Adrenal gland (tissue), 5 donors: ENCODE results near the gene SDCCAG8.

Source experiments
- CTCF ChIP-seq, 6 experiments: fragments of 450-650 bp in 4 of 6; fragments of 200-600 bp in 2 of 6; sonication (generic) in 1 of 6; IDR thresholded peaks; 1 replicate in 5 of 6; 2 replicates in 1 of 6; pipeline versions ENCODE4 v1.5.1 to v1.8.0; 2016 to 2021; ENCODE audit warnings: antibody characterized with exemption in 6 of 6, mild to moderate bottlenecking in 2 of 6, moderate library complexity in 1 of 6
- POLR2A ChIP-seq, 2 donors: fragments of 450-650 bp; IDR thresholded peaks; one replicate each; pipeline ENCODE4 v1.6.1; 2017; ENCODE audit warnings: antibody characterized with exemption in 2 of 2, mild to moderate bottlenecking in 2 of 2, moderate library complexity in 1 of 2
- donor health status: DM: no; HTN: no; CAD: no.

- TF ChIP-seq CTCF (IDR thresholded peaks at IDR 0.05) (no peak), POLR2A (IDR thresholded peaks at IDR 0.05) (no peak)
Measured at GRCh38 chr1:243258731-243259130, 2.9 kb downstream of the SDCCAG8 start.
